GM12875 (cell line): ENCODE results near the gene TPI1.

Experiments
- H3K4me3 ChIP-seq: one replicate; pipeline ENCODE4 v1.5.1; 2011; ENCODE audit warnings: low read depth, low read length, control low read depth
- TF ChIP-seq, protein P1 (sequence below): IDR thresholded peaks from 2 replicates; pipeline ENCODE4 v1.5.1; 2011; ENCODE audit warnings: low read depth, mild to moderate bottlenecking, control low read depth, inconsistent platforms, low read length, moderate library complexity, borderline replicate concordance; ENCODE audit not compliant: insufficient read depth

The TPI1 gene

GRCh38 chr12:6915789-6916285 is 48.5 kb downstream of the TPI1 start:
- H3K4me3 ChIP-seq, result no peak overlapping the region
- TF ChIP-seq, protein P1, sequence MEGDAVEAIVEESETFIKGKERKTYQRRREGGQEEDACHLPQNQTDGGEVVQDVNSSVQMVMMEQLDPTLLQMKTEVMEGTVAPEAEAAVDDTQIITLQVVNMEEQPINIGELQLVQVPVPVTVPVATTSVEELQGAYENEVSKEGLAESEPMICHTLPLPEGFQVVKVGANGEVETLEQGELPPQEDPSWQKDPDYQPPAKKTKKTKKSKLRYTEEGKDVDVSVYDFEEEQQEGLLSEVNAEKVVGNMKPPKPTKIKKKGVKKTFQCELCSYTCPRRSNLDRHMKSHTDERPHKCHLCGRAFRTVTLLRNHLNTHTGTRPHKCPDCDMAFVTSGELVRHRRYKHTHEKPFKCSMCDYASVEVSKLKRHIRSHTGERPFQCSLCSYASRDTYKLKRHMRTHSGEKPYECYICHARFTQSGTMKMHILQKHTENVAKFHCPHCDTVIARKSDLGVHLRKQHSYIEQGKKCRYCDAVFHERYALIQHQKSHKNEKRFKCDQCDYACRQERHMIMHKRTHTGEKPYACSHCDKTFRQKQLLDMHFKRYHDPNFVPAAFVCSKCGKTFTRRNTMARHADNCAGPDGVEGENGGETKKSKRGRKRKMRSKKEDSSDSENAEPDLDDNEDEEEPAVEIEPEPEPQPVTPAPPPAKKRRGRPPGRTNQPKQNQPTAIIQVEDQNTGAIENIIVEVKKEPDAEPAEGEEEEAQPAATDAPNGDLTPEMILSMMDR, result no peak

DNA sequence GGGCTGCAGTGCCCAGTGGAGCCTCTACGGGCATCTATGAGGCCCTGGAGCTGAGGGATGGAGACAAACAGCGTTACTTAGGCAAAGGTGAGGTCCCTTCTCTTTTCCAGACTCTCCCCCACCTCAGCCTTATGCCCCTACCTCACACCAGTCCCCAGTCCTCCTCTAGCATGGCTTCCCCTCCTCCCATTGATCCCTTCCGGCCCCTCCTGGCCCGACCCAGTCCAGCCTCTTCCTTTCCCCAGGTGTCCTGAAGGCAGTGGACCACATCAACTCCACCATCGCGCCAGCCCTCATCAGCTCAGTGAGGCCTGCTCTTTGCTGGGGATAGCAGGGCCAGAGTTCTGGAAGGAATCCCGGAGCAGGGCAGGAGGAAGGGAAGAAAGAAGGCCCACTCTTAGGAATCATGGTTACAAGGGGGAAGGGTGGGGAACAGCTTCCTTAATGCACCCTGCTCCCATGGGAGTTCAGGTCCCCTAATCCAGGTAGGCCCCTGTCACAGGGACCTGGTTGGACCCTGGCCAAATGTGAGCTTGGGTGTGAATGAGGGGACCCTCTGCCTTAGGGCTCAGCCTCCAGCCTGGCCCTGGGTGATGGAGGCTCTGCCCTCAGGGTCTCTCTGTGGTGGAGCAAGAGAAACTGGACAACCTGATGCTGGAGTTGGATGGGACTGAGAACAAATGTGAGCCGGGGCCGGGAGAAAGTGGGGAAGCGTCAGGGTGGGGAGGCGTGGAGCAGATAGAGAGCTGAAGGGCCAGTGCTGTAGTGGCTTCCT is 49.3 kb downstream of the TPI1 start:
- TF ChIP-seq, protein P1, result no peak
- H3K4me3 ChIP-seq, result no peak overlapping the region

DNA sequence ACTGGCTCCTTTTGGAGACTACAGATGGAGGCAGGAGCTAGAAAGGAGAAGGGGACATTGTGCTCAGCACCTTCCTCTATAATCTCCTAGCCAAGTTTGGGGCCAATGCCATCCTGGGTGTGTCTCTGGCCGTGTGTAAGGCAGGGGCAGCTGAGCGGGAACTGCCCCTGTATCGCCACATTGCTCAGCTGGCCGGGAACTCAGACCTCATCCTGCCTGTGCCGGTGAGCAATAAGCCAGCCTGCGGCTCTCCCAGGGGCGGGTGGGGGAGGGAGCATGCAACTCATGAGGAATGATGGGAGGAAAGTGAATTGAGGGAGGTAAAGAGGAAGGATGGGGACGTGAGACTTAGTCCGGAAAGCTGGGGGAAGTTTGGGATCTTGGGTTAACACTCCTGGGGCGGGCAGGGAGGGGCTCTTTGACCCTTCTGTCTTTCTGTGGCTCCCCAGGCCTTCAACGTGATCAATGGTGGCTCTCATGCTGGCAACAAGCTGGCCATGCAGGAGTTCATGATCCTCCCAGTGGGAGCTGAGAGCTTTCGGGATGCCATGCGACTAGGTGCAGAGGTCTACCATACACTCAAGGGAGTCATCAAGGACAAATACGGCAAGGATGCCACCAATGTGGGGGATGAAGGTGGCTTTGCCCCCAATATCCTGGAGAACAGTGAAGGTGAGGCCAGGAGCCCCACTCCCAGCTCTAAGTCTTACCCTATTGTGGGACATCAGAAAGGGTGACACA is 50.3 kb downstream of the TPI1 start:
- no peak overlapping the region for H3K4me3 ChIP-seq

GRCh38 chr12:6919588-6919987 is 52.3 kb downstream of the TPI1 start:
- no peak overlapping the region for H3K4me3 ChIP-seq
- TF ChIP-seq, protein P1, result no peak

More for the DNA sequence above, 50.3 kb downstream of the TPI1 start:
- TF ChIP-seq, protein P1, result no peak
